Activated CD8-positive, alpha-beta memory T cell treated with anti-CD3 and anti-CD28 coated beads for 36 hours (primary cell): ENCODE data around the gene SLC35D1. TPM values are rescaled to one million over a fixed set of nuclear protein-coding genes. Genes with fewer than 3 reads are reported as not detected.

Experiments used
- total RNA-seq, 2 experiments: library from RNA; stranded (reverse); gene quantifications; one replicate each; pipeline ENCODE4 v1.2.3, GENCODE V29; 2021

SLC35D1 gene
- total RNA-seq, 2 experiments from 2014 or later = 14.2 to 14.8 TPM

Other genes starting within 250 kb of the SLC35D1 start
- 1 to 10 TPM in 1 of 2 experiments, under 1 TPM in 1; 0.99 to 1.4 TPM for gene DNAI4, start 129.3 kb downstream of the SLC35D1 start, total RNA-seq
- gene MIER1, start 129.2 kb downstream of the SLC35D1 start, total RNA-seq = 10 to 100 TPM; 46.3 to 48.0 TPM
- not detected for gene C1orf141, start 80.8 kb upstream of the SLC35D1 start, total RNA-seq
- 1 to 10 TPM in 1 of 2 experiments, under 1 TPM in 1; 0.86 to 1.0 TPM for gene IL23R, start 112.3 kb upstream of the SLC35D1 start, total RNA-seq